DOHH2 (cell line): ENCODE results near the gene CYB5D1.

Experiments
- H3F3A ChIP-seq: fragments of 200-600 bp; sonication (generic), shearing (Covaris generic); 2 replicates; pipeline ENCODE4 v1.6.0; 2016; ENCODE audit warnings: antibody characterized with exemption, mild to moderate bottlenecking; ENCODE audit not compliant: control insufficient read depth, insufficient read depth
- H3K27ac ChIP-seq: fragments of 200-600 bp; sonication (generic); 2 replicates; pipeline ENCODE4 v1.5.1; 2014; ENCODE audit warnings: low read depth, mild to moderate bottlenecking, low read length, moderate library complexity
- H3K27me3 ChIP-seq: fragments of 200-600 bp; sonication (generic); 2 replicates; pipeline ENCODE4 v1.6.1; 2014; ENCODE audit warnings: mild to moderate bottlenecking, low read length, mixed read lengths; ENCODE audit not compliant: control insufficient read depth
- H3K36me3 ChIP-seq: fragments of 200-600 bp; sonication (generic); 2 replicates; pipeline ENCODE4 v1.6.1; 2014; ENCODE audit warnings: mild to moderate bottlenecking, low read length, moderate library complexity, mixed read lengths; ENCODE audit not compliant: control insufficient read depth
- H3K4me1 ChIP-seq: fragments of 200-600 bp; sonication (generic); 2 replicates; pipeline ENCODE4 v1.6.1; 2014; ENCODE audit warnings: mild to moderate bottlenecking, low read length, mixed read lengths; ENCODE audit not compliant: control insufficient read depth
- H3K4me2 ChIP-seq: fragments of 200-600 bp; sonication (generic); 2 replicates; pipeline ENCODE4 v1.6.0; 2014; ENCODE audit warnings: mild to moderate bottlenecking, low read length, moderate library complexity
- H3K4me3 ChIP-seq: fragments of 200-600 bp; sonication (generic); 2 replicates; pipeline ENCODE4 v1.5.1; 2014; ENCODE audit warnings: mild to moderate bottlenecking, low read length, mixed read lengths
- H3K79me2 ChIP-seq: fragments of 200-600 bp; sonication (generic); 2 replicates; pipeline ENCODE4 v1.6.1; 2014; ENCODE audit warnings: mild to moderate bottlenecking, low read length, mixed read lengths; ENCODE audit not compliant: control insufficient read depth
- H3K9me2 ChIP-seq: fragments of 200-600 bp; sonication (generic); replicated peaks from 2 replicates; pipeline ENCODE4 v1.6.1; 2014; ENCODE audit warnings: mild to moderate bottlenecking, low read length, mixed read lengths; ENCODE audit not compliant: control insufficient read depth
- H3K9me3 ChIP-seq: fragments of 200-600 bp; sonication (generic); 2 replicates; pipeline ENCODE4 v1.6.1; 2014; ENCODE audit warnings: antibody characterized with exemption, low read length, mixed read lengths; ENCODE audit not compliant: control insufficient read depth, insufficient read depth
- H4K20me1 ChIP-seq: fragments of 200-600 bp; sonication (generic); 2 replicates; pipeline ENCODE4 v1.6.0; 2014; ENCODE audit warnings: low read depth, mild to moderate bottlenecking, antibody characterized with exemption, low read length, moderate library complexity; ENCODE audit not compliant: control insufficient read depth, insufficient read depth
- CTCF ChIP-seq: fragments of 200-600 bp; sonication (generic); IDR thresholded peaks from one replicate; pipeline ENCODE4 v1.5.1; 2014; ENCODE audit warnings: antibody characterized with exemption, mild to moderate bottlenecking, low read depth, low read length; ENCODE audit not compliant: poor library complexity, severe bottlenecking
- EZH2phosphoT487 ChIP-seq: fragments of 200-600 bp; sonication (generic); IDR thresholded peaks from 2 replicates; pipeline ENCODE4 v1.6.1; 2017; ENCODE audit warnings: borderline replicate concordance, mild to moderate bottlenecking, antibody characterized with exemption, low read length, moderate library complexity, mixed read lengths

Gene CYB5D1

GRCh38 chr17:7841915-7842379, 15.9 kb upstream of the CYB5D1 start:
- H3K9me2 ChIP-seq = no peaks in the 10 kb centered on the region
- H3K4me2 ChIP-seq = peak overlapping the region; percentile 93
- H3K4me3 ChIP-seq = peak overlapping the region; percentile 87
- H3F3A ChIP-seq = peaks cover 44% of the 10 kb centered on the region
- H3K36me3 ChIP-seq = peaks cover 67% of the 10 kb centered on the region
- no peaks in the 10 kb centered on the region for H3K9me3 ChIP-seq
- no peaks in the 10 kb centered on the region for H3K27me3 ChIP-seq
- peaks cover 50% of the 10 kb centered on the region for H3K4me1 ChIP-seq
- TF ChIP-seq CTCF (no peak), EZH2phosphoT487 (no peak)
- peaks cover 8% of the 10 kb centered on the region; the same call in 1 of the 2 replicates for H4K20me1 ChIP-seq
- peaks cover 82% of the 10 kb centered on the region for H3K79me2 ChIP-seq
- H3K27ac ChIP-seq = peak overlapping the region; percentile 96

- Histone ChIP-seq H3K27ac (peak overlapping the region; percentile 96), H3K4me1 (peaks cover 44% of the 10 kb centered on the region), H4K20me1 (peaks cover 8% of the 10 kb centered on the region; the same call in 1 of the 2 replicates)
Measured at GRCh38 chr17:7842380-7843256, 15.2 kb upstream of the CYB5D1 start.

GRCh38 chr17:7843257-7843535, 14.6 kb upstream of the CYB5D1 start:
- H3K9me3 ChIP-seq = no peaks in the 10 kb centered on the region
- H3K9me2 ChIP-seq = no peaks in the 10 kb centered on the region
- peaks cover 78% of the 10 kb centered on the region for H3K79me2 ChIP-seq
- peaks cover 8% of the 10 kb centered on the region; the same call in 1 of the 2 replicates for H4K20me1 ChIP-seq
- peak overlapping the region; percentile 96 for H3K27ac ChIP-seq
- H3K4me3 ChIP-seq = peak overlapping the region; percentile 87
- H3F3A ChIP-seq = peaks cover 34% of the 10 kb centered on the region
- no peaks in the 10 kb centered on the region for H3K27me3 ChIP-seq
- H3K36me3 ChIP-seq = peaks cover 73% of the 10 kb centered on the region
- peak; percentile 12 for TF ChIP-seq CTCF
- TF ChIP-seq EZH2phosphoT487 = no peak
- peak overlapping the region; percentile 93 for H3K4me2 ChIP-seq
- peaks cover 40% of the 10 kb centered on the region for H3K4me1 ChIP-seq

More at GRCh38 chr17:7842380-7843256, 15.2 kb upstream of the CYB5D1 start:
- H3K9me2 ChIP-seq = no peaks in the 10 kb centered on the region
- H3F3A ChIP-seq = peaks cover 37% of the 10 kb centered on the region
- H3K27me3 ChIP-seq = no peaks in the 10 kb centered on the region
- H3K4me3 ChIP-seq = peak overlapping the region; percentile 87
- no peaks in the 10 kb centered on the region for H3K9me3 ChIP-seq
- no peak for TF ChIP-seq EZH2phosphoT487
- no peak for TF ChIP-seq CTCF
- H3K36me3 ChIP-seq = peaks cover 69% of the 10 kb centered on the region
- H3K79me2 ChIP-seq = peaks cover 81% of the 10 kb centered on the region
- H3K4me2 ChIP-seq = peak overlapping the region; percentile 93
